ENCODE measurements around the gene C17orf75.

DNA sequence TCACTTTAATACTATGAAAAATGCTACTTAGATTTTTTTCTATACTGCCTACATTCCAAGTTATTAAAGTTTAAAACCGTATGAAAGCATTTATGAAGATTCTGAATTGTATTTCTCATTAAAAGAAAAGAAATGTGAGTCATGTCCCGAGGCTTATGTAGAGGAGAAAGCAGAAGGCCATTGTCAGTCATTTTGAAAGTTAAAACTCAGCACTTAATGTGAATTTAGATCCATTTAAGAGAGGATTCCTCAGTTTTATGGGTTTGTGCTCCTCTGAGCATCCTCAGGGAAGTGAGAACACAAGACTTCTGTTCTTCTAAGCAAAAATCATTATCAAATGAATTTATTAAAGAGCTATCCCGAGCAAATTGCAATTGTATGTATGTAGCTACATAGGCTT lies 11.8 kb downstream of the C17orf75 start:
- TF ChIP-seq, protein P1, sequence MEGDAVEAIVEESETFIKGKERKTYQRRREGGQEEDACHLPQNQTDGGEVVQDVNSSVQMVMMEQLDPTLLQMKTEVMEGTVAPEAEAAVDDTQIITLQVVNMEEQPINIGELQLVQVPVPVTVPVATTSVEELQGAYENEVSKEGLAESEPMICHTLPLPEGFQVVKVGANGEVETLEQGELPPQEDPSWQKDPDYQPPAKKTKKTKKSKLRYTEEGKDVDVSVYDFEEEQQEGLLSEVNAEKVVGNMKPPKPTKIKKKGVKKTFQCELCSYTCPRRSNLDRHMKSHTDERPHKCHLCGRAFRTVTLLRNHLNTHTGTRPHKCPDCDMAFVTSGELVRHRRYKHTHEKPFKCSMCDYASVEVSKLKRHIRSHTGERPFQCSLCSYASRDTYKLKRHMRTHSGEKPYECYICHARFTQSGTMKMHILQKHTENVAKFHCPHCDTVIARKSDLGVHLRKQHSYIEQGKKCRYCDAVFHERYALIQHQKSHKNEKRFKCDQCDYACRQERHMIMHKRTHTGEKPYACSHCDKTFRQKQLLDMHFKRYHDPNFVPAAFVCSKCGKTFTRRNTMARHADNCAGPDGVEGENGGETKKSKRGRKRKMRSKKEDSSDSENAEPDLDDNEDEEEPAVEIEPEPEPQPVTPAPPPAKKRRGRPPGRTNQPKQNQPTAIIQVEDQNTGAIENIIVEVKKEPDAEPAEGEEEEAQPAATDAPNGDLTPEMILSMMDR (IDR thresholded peaks at IDR 0.05): no peak
- no peak for TF ChIP-seq POLR2A (IDR thresholded peaks at IDR 0.05)
